Nephron (organoid): Measurements from ENCODE around the gene THRA.

Source experiments
- H3K27ac Mint-ChIP-seq, 3 experiments: 2 replicates each; pipeline ENCODE4 v1.8.0; 2020; ENCODE audit warnings: mixed read lengths in 3 of 3, mild to moderate bottlenecking in 2 of 3, moderate library complexity in 1 of 3
- H3K27me3 Mint-ChIP-seq: 2 replicates; pipeline ENCODE4 v1.8.0; 2021; ENCODE audit warnings: low read depth, mild to moderate bottlenecking, moderate library complexity, mixed read lengths
- H3K36me3 Mint-ChIP-seq: 2 replicates; pipeline ENCODE4 v1.8.0; 2020; ENCODE audit warnings: low read depth, mixed read lengths
- H3K4me1 Mint-ChIP-seq: 2 replicates; pipeline ENCODE4 v1.8.0; 2020; ENCODE audit warnings: mixed read lengths
- H3K4me3 Mint-ChIP-seq, 3 experiments: 2 replicates each; pipeline ENCODE4 v1.8.0; 2020; ENCODE audit warnings: mild to moderate bottlenecking in 3 of 3, mixed read lengths in 3 of 3, moderate library complexity in 2 of 3
- H3K9me3 Mint-ChIP-seq: 2 replicates; pipeline ENCODE4 v1.8.0; 2020; ENCODE audit warnings: mixed read lengths
- CTCF ChIP-seq, 3 experiments: fragments of 200-600 bp; sonication (generic); IDR thresholded peaks; one replicate each; pipeline ENCODE4 v1.5.0; 2021; ENCODE audit warnings: antibody characterized with exemption in 3 of 3; ENCODE audit not compliant: unreplicated experiment in 3 of 3

THRA gene

DNA sequence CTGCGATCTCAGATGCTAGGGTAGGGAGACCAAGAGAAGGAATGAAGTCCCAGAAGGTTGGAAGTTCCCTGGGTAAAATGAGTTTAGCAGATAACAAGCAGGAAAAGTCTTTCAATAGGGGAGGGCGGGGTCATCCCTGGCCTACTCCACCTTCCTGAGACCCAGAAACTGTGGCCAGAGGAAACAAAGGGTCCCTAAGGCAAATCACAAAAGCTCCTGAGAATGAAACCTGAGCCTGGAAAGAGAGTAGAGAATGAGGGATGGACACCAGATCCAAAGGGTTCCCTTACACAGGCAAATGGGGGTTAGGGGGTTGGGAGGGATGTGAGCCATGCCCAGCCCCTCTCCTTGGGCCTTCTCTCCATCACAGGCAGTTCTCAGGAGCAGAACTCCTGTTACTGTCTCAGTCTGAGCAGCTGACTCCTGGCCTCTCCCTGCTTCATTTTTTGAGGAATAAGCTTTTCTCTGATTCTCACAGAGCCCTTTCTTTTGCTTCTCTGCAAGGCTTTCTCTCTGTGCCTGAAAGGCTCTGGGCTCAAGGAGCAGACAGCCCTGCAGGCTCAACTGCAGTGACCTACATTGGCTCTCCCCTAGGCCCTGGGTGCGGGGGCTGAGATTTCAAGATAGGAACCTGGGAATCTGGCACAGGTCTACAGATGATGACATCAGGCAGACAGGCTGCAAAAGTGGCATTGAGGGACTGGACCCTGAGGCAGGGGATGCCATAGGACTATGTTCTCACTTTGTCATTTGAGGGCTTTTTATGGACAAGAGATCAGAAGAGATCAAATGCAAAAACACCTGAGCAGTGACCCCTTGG is 47.5 kb downstream of the THRA start:
- no peak for TF ChIP-seq CTCF (IDR thresholded peaks at IDR 0.05; ENCODE audit: unreplicated experiment in 3 of 3)
- H3K27me3 Mint-ChIP-seq, result no peaks in the 10 kb centered on the region
- H3K4me3 Mint-ChIP-seq, result peak overlapping the region; percentile 45 to 57 (median 51)
- H3K36me3 Mint-ChIP-seq, result no peaks in the 10 kb centered on the region
- peaks cover 92% of the 10 kb centered on the region for H3K4me1 Mint-ChIP-seq
- H3K9me3 Mint-ChIP-seq, result no peaks in the 10 kb centered on the region
- peak overlapping the region; percentile 95 to 96 (median 95) for H3K27ac Mint-ChIP-seq

- Mint-ChIP-seq H3K36me3 (no peaks in the 10 kb centered on the region), H3K9me3 (no peaks in the 10 kb centered on the region), H3K4me1 (peaks cover 92% of the 10 kb centered on the region), H3K4me3 (peak overlapping the region; percentile 16 to 57 (median 53)), H3K27me3 (no peaks in the 10 kb centered on the region), H3K27ac (peak overlapping the region; percentile 95 to 96 (median 95))
- TF ChIP-seq CTCF (IDR thresholded peaks at IDR 0.05; ENCODE audit: unreplicated experiment in 3 of 3), result peak; percentile 85 to 91 (median 90)
Observed at GRCh38 chr17:40111221-40112128, 48.7 kb downstream of the THRA start.

DNA sequence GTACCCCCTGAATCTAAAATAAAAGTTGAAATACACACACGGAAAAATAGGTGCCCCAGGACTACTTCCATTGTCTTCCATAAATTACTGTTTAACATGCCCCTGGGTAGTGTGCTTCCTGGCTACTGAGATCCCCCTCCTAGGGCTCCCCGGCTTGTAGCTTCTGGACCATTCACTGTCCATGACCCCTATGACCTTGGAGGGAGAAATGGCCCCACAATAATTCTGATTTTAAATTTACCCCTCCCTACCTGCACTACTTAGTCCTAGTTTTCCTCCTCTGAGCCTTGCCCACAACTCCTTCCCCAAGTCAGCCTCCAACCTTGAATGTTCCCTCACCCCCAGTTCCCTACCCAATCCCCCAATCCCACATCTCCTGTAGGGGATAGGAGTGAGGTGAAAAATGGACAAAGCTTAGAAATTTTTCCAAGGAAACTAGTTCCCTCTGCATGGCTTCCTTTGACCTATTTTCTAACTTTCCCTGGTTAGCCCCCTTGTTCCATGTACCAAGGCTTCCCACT is 49.5 kb downstream of the THRA start:
- Mint-ChIP-seq H3K27me3 (no peaks in the 10 kb centered on the region), H3K4me1 (peaks cover 86% of the 10 kb centered on the region), H3K4me3 (peak overlapping the region; percentile 16 to 57 (median 53)), H3K36me3 (no peaks in the 10 kb centered on the region), H3K9me3 (no peaks in the 10 kb centered on the region), H3K27ac (peak overlapping the region; percentile 95 to 96 (median 95))
- TF ChIP-seq CTCF (IDR thresholded peaks at IDR 0.05; ENCODE audit: unreplicated experiment in 3 of 3), result no peak

DNA sequence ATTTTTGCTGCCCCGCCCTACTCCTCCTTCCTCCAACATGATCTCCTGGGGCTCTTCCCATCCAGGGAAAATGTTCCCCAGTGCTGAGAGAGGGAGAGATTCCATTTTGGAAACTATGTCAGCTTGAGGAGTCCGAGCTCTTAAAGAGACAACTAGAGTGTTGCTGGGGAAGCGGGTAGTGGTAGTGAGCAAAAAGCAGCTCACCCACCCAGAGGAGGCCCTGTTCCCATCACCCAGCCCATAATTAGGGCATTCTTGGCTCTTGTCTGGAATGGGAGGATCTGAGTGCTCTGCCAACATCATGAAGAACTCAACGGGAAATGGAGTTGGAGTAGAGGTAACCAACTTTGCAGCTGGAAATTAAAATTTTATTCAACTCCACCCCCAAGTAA is 49.9 kb downstream of the THRA start:
- Mint-ChIP-seq H3K27ac (peak overlapping the region; percentile 95 to 96 (median 95)), H3K36me3 (no peaks in the 10 kb centered on the region), H3K9me3 (no peaks in the 10 kb centered on the region), H3K27me3 (no peaks in the 10 kb centered on the region), H3K4me1 (peaks cover 81% of the 10 kb centered on the region), H3K4me3 (peak overlapping the region; percentile 57 to 77 (median 77))
- no peak for TF ChIP-seq CTCF (IDR thresholded peaks at IDR 0.05; ENCODE audit: unreplicated experiment in 3 of 3)

- H3K4me3 Mint-ChIP-seq, result peak overlapping the region; percentile 75 to 77 (median 77)
- no peaks in the 10 kb centered on the region for H3K27me3 Mint-ChIP-seq
- peak; percentile 76 to 80 (median 77) for TF ChIP-seq CTCF (IDR thresholded peaks at IDR 0.05; ENCODE audit: unreplicated experiment in 3 of 3)
- no peaks in the 10 kb centered on the region for H3K9me3 Mint-ChIP-seq
- peaks cover 81% of the 10 kb centered on the region for H3K4me1 Mint-ChIP-seq
- peaks cover 2% of the 10 kb centered on the region for H3K36me3 Mint-ChIP-seq
- peak overlapping the region; percentile 95 to 96 (median 95) for H3K27ac Mint-ChIP-seq
Observed at GRCh38 chr17:40113110-40113906, 50.5 kb downstream of the THRA start.
